Measurements from ENCODE around the gene KLHDC8A.

- TF ChIP-seq CTCF (conservative IDR thresholded peaks at IDR 0.05; ENCODE audit: low read depth, low read length), result no peak
- no peak for TF ChIP-seq EZH2 (IDR thresholded peaks at IDR 0.05; ENCODE audit: borderline replicate concordance, low read depth, low read length, poor library complexity, severe bottlenecking)
Observed at GRCh38 chr1:205379056-205379455, 22.3 kb upstream of the KLHDC8A start.
